Stimulated activated CD4-positive, alpha-beta T cell treated with anti-CD3 and anti-CD28 coated beads, Interleukin-2, amount 100 ng/mL, for 4 hours (primary cell): ENCODE results near the gene NDUFS6.
A peak's percentile ranks its signal among the peaks of the same experiment; 100 is the strongest.
"Not testable (repeated sequence)": the region's sequence is repeated elsewhere in the genome, so short reads cannot be mapped to it uniquely, and the experiment has no call there.

Experiments used
- DNase-seq: peaks from one replicate; pipeline ENCODE4 v3.0.0-alpha.2; 2020; ENCODE audit warnings: low read depth

NDUFS6 gene

GRCh38 chr5:1798589-1798988 is 2.6 kb upstream of the NDUFS6 start:
- DNase-seq: not testable (repeated sequence)

- no peak for DNase-seq
These were observed 2.1 kb upstream of the NDUFS6 start for GRCh38 chr5:1799110-1799601.

- peak; percentile 91 for DNase-seq
These were observed 1.4 kb upstream of the NDUFS6 start, which contains the start of gene MRPL36 for GRCh38 chr5:1799602-1800471. TSS of gene MRPL36 (minus strand) at chr5:1799837. CDS start at chr5:1798935, 902 bp downstream.

- DNase-seq: peak; percentile 16
These were observed 560 bp upstream of the NDUFS6 start for GRCh38 chr5:1800472-1801221.

- DNase-seq: no peak
These were observed 724 bp downstream of the NDUFS6 start for GRCh38 chr5:1801967-1802295.

- DNase-seq: no peak
These were observed 2.0 kb downstream of the NDUFS6 start for GRCh38 chr5:1803192-1803591.

- DNase-seq: no peak
These were observed 2.9 kb downstream of the NDUFS6 start for GRCh38 chr5:1804001-1804690.

- DNase-seq: no peak
These were observed 4.1 kb downstream of the NDUFS6 start for GRCh38 chr5:1805326-1805725.

GRCh38 chr5:1805736-1806135 is 4.5 kb downstream of the NDUFS6 start:
- no peak for DNase-seq

- DNase-seq: no peak
These were observed 5.0 kb downstream of the NDUFS6 start for GRCh38 chr5:1806199-1806598.

GRCh38 chr5:1806974-1807373 is 5.8 kb downstream of the NDUFS6 start:
- DNase-seq: no peak

- DNase-seq: no peak
These were observed 6.4 kb downstream of the NDUFS6 start for GRCh38 chr5:1807451-1808185.

GRCh38 chr5:1808439-1808838 is 7.2 kb downstream of the NDUFS6 start:
- DNase-seq: no peak

- no peak for DNase-seq
These were observed 8.3 kb downstream of the NDUFS6 start for GRCh38 chr5:1809416-1810035.

- no peak for DNase-seq
These were observed 9.4 kb downstream of the NDUFS6 start for GRCh38 chr5:1810581-1811101.

GRCh38 chr5:1814183-1815020 is 13.2 kb downstream of the NDUFS6 start:
- no peak for DNase-seq

GRCh38 chr5:1815071-1815786 is 14.0 kb downstream of the NDUFS6 start:
- no peak for DNase-seq

GRCh38 chr5:1815881-1816292 is 14.7 kb downstream of the NDUFS6 start:
- DNase-seq: no peak

GRCh38 chr5:1816495-1817089 is 15.4 kb downstream of the NDUFS6 start:
- not testable (repeated sequence) for DNase-seq
